Activated T-cell treated with anti-CD3 and anti-CD28 coated beads for 48 hours (primary cell): ENCODE data around the gene GABRR3.
"Not testable (repeated sequence)": the region's sequence is repeated elsewhere in the genome, so short reads cannot be mapped to it uniquely, and the experiment has no call there.

Experiments used
- DNase-seq: peaks from one replicate; pipeline ENCODE4 v3.0.0-alpha.2; 2020; ENCODE audit warnings: low read depth

The GABRR3 gene

DNA sequence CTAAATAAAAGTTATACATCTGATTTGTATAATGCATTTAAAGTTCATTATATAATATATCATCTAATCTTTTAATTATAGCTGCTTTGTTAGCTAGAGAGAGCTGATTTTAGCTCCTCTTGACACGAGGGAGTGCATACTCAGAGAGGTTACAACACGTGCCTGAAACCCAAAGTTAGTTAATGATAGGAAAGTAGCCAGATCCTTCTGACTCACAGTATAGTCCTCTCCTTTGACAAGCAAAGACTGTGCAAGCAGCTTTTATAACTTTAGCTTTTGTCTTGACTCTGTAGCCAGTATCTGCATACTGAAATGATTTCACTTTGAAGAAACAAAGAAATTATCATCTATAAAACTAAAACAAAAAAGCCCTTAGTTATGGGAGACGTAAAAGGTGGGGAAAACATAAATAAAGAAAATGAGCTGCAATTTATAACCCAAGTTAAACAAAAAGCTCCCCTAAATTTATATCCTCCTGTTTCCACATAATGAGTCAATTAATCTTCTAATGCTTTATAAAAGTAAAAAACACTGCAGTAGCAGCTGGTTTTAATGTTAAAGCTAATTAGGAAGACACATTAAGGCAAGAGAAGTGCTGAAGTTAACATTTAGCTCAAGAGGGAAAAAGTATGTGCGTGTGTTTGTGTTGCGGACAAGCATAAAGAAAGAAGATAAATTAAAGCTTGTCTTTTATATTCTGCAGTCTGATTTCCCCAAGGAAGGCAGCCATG is 13.1 kb downstream of the GABRR3 start:
- no peak for DNase-seq

DNA sequence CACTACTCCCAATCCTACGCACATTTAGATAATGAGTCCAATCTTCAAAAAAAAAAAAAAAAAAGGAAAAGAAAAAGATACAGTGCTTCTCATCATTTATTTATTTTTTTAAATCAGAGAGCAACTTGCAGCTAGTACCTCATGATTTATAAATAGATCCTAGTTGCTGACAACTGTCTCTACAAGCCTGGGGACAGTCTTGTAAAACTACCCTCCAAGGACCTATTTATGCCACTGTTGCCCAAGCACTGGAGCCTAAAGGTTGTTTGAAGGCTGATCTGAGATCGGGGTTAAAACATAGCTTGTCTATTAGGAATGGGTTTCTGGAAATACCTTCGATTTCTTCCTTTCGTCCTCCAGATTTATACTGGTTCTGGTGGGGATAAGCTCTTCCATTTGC is 14.7 kb downstream of the GABRR3 start:
- no peak for DNase-seq

DNA sequence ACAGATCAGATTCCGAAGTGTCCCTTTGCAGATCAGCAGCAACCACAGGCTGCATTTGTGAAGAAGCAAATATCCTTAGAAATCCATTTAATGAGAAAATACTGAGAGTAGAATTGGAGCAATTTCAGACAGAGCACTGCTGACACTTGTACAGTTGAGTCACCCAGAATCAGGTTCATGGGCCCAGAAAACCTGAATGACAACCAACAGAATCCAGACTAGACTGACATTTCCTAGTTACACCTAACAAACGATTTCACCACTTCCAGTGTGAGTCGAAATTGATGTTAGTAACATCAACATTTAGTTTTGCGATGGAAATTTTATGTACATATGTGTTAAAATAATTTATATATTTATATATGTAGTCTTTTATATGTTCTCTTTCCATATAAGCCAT is 16.8 kb downstream of the GABRR3 start:
- no peak for DNase-seq

DNA sequence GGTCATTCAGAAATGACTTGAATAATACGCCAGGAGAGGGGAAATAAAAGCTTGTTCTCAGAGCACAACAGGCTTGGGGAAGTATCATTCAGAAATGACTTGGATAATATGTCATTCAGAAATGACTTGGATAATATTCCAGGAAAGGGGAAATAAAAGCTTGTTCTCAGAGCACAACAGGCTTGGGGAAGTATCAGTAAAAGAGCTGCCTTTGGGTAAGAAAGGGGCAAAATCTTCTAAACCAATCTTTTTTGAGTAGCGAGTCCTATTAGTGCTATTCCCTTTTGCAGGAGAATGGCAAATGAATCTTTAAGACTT is 20.9 kb downstream of the GABRR3 start:
- no peak for DNase-seq

DNA sequence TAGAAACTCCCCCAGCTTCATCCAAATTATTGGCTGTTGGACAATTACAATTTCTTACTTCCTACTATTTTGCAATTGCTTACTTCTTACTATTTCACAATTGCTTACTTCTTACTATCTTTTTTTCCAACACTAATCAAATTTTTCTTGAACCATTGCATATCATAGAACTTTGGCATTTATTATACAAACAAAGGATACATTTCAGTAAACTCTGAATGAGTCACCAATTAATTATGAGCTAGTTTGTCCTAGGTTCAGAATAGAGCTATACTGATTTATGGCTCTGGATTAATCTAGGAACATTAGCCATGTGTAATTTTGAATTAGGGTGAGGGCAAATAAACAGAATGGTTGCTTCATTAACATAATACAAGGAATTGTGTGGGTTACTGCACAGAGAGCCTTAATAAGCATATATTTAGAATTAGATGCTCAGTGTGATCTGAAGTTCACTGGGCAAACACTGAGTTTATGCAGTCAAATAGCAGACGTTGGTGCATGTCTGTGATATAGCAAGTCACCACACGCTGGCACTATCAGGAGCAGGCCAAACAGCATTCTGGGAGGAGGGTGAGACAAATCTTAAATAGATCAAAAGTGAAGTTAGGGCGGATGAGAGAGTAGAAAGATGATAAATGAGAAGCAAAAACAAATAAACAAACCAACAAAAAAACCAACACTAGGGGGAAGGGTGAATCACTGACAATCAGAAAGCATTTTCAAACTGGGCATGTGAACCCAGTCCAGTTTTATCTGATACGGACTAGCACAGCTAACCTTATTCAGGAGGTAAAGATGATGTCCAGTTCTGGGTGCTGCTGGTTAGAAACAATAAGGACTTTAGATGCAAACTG is 21.5 kb downstream of the GABRR3 start:
- no peak for DNase-seq

DNA sequence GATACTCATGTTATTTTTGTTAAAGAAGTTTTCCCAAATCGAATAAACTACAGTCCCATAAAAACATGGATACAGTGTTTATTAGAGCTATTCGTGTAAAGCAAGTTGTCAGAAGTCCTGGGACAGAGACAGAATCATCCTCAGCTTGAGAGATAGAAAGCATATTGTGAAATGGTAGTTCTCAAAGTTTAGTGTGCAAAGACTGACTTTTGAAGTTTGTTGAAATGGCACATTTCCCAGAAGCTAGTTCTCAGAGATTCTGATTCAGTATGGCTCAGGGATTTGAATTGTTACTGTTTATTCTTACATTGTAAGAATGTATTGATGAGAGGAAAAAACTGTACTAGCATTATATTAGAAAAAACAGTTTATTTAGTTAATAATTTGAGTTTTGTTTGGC is 22.1 kb downstream of the GABRR3 start:
- DNase-seq, result no peak

DNA sequence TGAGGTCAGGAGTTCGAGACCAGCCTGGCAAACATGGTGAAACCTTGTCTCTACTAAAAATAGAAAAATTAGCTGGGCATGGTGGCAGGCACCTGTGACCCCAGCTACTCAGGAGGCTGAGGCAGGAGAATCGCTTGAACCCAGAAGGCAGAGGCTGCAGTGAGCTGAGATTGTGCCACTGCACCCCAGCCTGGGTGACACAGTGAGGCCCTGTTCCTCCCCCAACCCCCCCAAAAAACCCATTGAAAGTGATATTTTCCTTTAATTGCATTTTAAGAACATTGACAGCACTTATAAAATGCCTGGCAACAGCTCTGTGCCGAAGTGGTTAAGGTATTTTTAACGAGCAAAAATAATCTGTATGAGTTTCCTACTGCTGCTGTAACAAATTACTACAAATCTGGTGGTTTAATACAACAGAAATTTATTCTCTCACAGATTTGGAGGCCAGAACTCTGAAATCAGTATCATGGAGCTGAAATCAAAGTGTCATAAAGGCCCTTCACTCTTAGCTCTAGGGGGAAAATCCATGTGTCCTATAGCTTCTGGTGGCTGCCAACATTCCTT is 24.1 kb downstream of the GABRR3 start:
- DNase-seq, result not testable (repeated sequence)

DNA sequence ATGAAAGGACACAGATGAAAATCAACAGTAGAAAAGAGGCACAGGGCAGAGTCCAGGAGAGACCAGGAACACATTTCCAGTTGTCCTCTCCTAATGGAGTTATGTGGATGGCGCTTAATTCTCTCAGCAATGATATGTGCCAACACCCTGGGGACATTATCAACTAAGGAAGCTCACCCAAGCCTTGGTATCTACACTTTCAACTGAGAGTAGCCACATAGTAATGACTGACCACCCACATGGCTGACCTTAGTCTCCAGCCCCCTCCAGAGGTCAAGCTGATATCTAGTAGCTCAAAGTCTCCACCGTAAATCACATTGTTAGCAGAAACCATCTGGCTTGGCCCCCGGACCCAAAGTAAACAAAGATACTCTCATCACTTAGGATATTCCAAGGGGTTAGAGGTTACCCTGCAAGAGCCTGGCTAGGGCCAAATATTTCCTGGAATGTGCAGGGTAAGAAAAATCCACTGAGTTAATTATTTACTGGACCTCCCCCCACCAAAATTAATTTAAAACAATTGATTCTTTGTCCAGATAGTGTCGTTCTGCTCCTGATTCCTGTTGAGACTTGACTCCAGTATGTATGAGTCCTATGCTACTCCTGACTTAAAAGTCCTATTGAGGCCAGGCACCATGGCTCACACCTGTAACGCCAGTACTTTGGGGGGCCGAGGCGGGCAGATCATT is 24.8 kb downstream of the GABRR3 start:
- DNase-seq, result no peak

DNA sequence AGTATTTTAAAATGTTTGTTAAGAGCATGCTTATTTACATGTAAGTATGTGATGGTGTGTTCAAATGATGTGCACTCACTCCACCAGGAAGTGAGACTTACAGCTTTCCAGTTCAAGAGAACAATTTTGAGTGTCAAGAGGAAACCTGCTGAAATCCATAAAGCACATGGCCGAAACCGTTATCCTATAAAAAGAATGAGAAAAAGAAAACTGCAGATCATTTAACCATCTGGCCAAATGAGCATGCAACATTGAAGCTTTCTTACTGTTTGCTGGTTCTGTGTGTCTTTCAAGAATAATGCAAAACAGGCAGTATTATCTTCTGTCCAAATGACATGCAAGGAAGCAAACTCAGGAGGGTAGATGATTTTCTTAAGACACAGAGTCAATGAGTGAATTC is 26.3 kb downstream of the GABRR3 start:
- DNase-seq, result no peak

DNA sequence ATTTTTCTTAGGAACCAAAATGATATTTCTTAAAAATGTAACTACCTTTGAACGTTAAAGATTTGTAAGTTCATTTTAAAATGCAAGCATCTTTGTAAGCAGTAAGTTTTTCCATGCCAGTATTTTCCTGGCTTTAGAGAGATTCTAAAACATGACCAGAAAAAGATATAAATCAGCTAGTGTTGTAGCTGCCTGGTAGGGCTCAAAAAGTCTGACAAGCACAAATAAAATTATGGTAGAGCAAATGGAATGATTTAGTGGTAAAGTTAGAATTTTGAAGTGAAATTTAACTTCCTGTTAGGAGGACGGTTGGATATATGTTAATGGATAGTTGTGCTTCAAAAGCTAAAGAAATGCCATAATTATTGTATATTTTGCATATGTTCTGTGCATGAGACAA is 29.7 kb downstream of the GABRR3 start:
- no peak for DNase-seq

DNA sequence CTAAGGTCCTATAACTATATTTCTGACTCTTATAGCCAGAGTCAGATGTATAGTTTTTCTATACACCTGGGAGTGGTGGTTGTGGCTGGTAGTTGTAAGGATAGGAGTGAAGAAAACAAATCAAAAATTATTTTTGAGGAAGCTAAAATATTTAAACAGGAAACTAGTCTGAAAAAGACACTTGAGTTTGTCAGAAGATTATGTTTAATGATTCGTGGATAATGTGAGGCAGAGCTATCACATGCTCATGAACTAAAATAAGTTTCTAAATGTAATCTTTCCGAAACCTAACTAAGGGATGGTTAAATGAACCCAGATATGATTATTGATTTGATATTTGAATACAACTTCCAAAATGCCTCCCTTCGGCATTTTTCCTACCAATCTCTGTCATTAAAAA is 30.4 kb downstream of the GABRR3 start:
- no peak for DNase-seq

DNA sequence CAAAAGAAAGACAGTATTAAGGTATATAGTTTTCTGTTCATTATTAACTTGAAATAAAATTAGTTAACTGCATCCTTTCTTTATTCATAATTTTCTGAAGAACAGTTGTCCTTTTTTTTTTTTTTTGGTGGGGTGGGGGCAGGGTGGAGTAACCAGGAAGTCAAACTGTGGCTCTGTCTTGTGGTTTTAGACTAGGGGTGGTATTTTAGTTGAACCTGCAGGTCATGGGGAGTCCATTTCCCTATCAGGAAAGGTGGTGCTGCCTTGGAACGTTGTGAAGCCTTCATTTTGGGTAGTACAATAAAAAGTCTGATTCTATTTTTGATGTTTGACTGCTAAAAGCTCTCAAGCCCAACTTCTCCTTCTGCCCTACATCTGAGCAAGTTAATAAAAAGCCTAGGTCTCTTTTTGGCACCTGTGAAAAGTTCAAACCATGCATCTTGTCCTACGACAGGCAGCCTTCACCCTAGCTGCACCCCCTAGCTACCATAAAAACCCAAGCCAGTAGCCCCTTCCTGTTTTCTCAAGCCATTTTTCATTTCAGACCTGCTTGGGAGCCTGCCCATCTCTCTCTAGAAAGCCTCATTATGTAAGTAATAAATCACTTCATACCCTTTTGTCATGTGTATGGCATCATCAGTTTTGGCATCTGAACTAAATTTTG is 31.7 kb downstream of the GABRR3 start:
- DNase-seq, result no peak

DNA sequence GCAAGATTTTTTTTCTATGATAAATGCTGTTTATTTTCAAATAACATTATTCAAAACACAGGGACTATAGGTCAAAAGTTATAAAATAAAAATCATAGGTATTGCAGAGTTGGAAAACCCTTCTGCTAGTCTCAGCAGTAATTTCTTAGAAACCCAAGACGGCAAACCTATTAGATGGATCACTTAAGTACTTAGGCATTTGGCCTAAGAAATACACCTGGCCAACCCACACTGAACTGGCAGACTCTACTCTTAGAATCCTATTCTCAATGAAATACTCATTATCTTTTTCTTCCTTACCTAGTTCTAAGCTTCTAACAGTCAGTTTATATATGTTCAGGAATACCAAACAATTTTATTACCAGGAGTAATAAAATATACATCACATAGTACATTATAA is 32.4 kb downstream of the GABRR3 start:
- DNase-seq, result no peak

DNA sequence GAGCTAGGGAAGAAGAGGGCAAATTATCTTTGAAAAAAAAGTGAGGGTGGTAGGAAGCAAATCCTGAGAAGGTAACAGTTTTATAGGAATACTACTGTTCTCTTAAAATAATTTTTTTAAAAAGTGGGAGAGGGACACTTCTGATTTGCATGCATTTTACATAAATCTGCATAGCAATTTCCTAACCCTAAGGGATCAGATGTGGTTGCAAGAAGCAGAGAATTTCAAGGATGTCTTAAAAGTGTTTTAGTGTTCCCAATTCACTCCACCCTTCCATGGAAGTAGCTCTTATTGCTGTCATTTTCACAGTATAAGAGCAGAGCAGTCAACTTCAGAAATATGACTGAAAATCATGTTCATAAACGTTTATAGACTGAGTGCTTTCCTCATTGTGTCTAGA is 35.1 kb downstream of the GABRR3 start:
- no peak for DNase-seq

DNA sequence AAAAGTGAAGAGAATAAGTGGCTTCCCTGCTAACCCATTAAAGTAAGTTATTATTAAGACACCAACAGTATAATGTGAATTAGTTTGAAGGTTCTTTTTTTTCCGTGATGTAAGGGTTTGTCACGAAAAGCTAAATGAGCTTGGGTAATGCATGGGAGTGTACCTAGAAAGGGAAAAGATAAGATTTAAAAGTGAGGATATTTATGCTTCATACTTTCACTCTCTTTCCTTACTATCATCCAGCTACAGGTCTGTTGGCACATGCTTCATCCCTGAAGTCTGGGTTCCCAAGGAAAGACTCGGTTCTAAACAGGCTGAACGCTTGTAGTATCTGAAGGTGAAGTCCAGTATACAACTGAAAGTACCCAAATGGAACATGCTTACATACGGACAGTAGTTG is 36.0 kb downstream of the GABRR3 start:
- no peak for DNase-seq

DNA sequence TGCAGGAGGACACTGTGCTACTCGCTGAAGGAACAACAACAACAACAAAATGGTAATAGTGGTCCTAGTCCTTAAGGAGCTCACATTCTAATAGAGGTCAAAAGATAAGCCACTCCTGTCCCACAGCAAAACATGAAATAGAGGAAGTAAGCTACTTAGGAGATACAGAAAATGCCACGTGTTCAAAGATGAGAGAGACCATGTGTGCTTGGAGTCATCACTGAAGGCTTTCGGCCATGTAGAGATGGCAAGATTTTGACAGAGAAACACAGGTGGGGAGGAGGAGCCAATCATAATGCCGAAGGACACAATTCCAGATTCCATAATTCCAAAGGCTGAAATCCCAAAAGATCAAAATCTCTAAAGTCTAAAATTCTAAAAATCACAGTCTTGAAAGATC is 38.1 kb downstream of the GABRR3 start:
- no peak for DNase-seq

DNA sequence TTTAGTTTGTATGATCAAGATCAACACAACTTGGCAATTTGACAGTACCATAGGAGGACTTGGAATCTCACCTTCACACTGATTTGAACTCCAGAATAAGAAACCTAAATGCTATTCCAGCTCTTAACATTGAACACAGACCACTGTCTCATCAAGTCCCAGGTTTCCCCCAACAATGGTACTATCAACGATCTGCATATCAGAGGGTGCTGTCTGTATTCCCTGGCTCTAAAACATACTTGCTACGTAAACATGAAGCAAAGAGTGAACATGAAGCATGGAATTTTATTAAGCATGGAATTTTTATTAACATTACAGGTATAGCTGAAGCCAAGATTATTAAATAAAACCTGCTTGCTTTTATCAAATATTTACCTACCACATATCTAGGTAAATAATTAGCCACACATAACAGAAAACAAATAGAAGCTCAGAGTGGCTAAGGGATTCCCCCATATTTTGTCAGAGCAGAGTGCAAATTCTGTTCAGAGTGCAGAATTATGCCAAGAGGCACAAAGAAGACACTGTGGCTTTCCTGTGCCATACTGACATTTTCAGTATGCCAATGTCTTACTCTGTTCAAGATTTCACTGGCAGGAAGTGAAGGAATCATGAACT is 40.7 kb downstream of the GABRR3 start:
- no peak for DNase-seq

DNA sequence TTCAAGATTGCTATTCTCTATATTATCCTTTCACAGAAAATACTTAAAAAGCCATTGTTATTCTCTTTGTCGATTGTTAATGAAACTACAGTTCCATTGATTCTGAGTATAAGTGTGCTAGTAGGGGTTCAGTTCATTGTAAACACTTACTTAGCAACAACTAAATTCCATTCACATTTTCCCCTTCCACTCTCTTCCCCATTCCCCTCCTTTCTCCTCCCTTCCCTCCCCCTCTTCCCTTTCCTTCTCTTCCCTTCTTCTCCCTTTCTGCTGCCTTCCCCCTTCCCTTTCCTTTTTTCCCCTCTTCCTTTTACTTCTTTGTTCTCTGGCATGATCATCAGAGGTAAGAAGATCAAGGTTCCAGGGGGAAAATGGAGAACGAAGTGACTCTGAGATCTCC is 41.6 kb downstream of the GABRR3 start:
- DNase-seq, result no peak

DNA sequence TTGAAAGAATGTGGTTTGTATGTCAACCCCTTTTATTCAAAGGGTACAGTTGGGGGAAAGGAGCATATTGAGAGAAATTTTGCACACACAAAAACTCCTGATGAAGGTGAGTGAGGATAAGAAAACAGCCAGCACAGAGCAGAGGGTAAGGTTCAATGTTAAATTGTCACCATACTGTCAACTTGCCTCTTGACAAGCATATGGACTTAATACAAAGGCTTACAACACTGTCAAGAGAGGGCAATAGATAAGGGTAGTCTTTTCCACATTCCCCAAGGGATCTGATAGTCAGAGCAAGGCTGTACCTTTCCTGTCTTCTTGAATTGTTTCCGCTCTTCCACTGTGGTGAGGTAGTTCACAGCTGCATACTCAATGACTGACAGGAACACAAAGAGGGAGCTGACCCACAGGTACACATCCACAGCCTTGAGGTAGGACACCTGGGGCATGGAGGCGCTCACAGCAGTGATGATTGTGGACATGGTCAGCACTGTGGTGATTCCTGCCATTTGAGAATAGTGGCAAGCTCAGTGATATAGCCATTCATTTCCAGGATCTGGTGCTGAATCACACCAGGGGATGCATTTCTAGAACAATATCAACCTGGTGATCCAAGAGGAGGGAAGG is 42.5 kb downstream of the GABRR3 start:
- no peak for DNase-seq

DNA sequence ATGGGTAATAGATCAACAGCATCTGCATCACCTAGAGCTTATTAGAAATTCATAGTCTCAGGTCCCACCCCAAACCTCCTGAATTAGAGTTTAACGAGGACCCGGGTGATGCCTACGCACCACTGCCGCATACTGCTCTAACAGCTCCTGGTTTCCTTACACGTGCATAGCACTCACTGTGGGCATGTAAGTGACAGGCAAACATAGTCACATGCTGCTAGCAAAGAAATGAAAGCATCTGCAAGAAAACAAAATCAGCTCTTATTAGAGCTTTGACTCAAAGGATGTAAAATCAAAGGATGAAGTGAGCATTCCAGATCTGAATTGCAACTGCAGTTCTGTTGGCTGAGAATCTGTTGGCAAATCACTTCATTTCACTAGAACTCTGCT is 43.8 kb downstream of the GABRR3 start:
- DNase-seq, result no peak

DNA sequence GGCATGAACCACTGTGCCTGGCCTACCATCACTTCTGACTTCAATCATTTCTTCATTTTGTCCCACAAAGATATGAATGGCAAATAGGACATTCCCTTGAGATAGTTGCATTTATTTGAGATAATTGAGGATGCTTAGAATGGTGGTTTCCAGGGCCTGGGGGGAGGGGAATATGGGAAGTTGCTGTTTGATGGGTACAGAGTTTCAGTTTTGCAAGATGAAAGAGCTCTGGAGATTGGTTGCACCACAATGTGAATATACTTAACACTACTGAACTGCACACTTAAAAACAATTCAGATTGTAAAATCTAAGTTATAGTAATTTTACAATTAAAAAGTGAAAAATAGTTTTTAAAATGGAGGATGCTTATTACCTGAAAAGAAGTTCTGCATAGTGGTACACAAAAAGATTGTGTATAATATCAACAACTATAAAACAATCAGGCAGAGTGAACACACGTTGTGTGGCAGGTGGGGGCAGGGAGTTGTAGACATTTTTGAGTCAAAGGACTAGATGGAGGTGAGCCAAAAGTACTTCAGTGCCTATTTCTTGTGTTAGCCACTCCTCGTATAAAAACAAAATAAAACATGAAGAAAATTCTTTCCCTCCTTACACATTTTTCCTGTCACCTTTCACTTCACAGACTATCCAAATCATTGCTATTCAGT is 44.4 kb downstream of the GABRR3 start:
- DNase-seq, result no peak
